GM12878 (cell line): ENCODE data around the gene IFNAR1. TPM values are rescaled to one million over a fixed set of nuclear protein-coding genes. Genes with fewer than 3 reads are reported as not detected.

Experiments used
- BCLAF1 ChIP-seq: fragments of 450-650 bp; IDR thresholded peaks from 2 replicates; pipeline ENCODE4 v1.6.1; 2017; ENCODE audit warnings: antibody characterized with exemption, mild to moderate bottlenecking, moderate library complexity
- DPF2 ChIP-seq: fragments of 450-650 bp; IDR thresholded peaks from 2 replicates; pipeline ENCODE4 v1.6.1; 2017; ENCODE audit warnings: mild to moderate bottlenecking
- HDAC2 ChIP-seq: fragments of 200-600 bp; sonication (generic); IDR thresholded peaks from 2 replicates; pipeline ENCODE4 v1.6.1; 2017
- KAT2A ChIP-seq: conservative IDR thresholded peaks from 2 replicates; pipeline ENCODE4 v1.6.1; 2011; ENCODE audit warnings: low read depth, low read length; ENCODE audit not compliant: control insufficient read depth
- KLF5 ChIP-seq: fragments of 450-650 bp; IDR thresholded peaks from 2 replicates; pipeline ENCODE4 v1.6.1; 2014; ENCODE audit warnings: mild to moderate bottlenecking; ENCODE audit not compliant: partially characterized antibody
- LARP7 ChIP-seq: fragments of 450-650 bp; IDR thresholded peaks from 2 replicates; pipeline ENCODE4 v1.6.1; 2017; ENCODE audit warnings: mild to moderate bottlenecking
- MTA2 ChIP-seq: fragments of 450-650 bp; IDR thresholded peaks from 2 replicates; pipeline ENCODE4 v1.6.1; 2016; ENCODE audit warnings: low read depth, mild to moderate bottlenecking, moderate library complexity
- MYC ChIP-seq: IDR thresholded peaks from 2 replicates; pipeline ENCODE4 v1.6.1; 2011; ENCODE audit warnings: mild to moderate bottlenecking, low read length, moderate library complexity, inconsistent platforms; ENCODE audit not compliant: insufficient read depth, insufficient replicate concordance, insufficient read length, severe bottlenecking
- NFXL1 ChIP-seq: fragments of 450-650 bp; IDR thresholded peaks from 2 replicates; pipeline ENCODE4 v1.6.1; 2017; ENCODE audit warnings: antibody characterized with exemption, mild to moderate bottlenecking, borderline replicate concordance
- POU2F2 ChIP-seq: IDR thresholded peaks from 3 replicates; pipeline ENCODE4 v1.6.1; 2011; ENCODE audit warnings: low read depth, mild to moderate bottlenecking, low read length, borderline replicate concordance
- RB1 ChIP-seq: fragments of 450-650 bp; formaldehyde crosslinking; IDR thresholded peaks from 2 replicates; pipeline ENCODE4 v1.6.1; 2017; ENCODE audit warnings: mild to moderate bottlenecking, borderline replicate concordance
- RBBP5 ChIP-seq: fragments of 200-600 bp; sonication (generic); conservative IDR thresholded peaks from 2 replicates; pipeline ENCODE4 v1.6.1; 2016
- RFX5 ChIP-seq: IDR thresholded peaks from 2 replicates; pipeline ENCODE4 v1.6.1; 2011; ENCODE audit warnings: low read depth, low read length, improper control_type of control experiment
- SIN3A ChIP-seq: IDR thresholded peaks from 2 replicates; pipeline ENCODE4 v1.6.1; 2012; ENCODE audit warnings: low read depth, low read length, improper control_type of control experiment
- SMAD1 ChIP-seq: fragments of 450-650 bp; IDR thresholded peaks from 2 replicates; pipeline ENCODE4 v1.6.1; 2018; ENCODE audit warnings: mild to moderate bottlenecking, low read depth; ENCODE audit not compliant: partially characterized antibody
- TCF3 ChIP-seq: IDR thresholded peaks from 2 replicates; pipeline ENCODE4 v1.6.1; 2012; ENCODE audit warnings: low read depth, mild to moderate bottlenecking, low read length, borderline replicate concordance; ENCODE audit not compliant: insufficient read depth
- polyA plus RNA-seq, 11 experiments: library from polyadenylated mRNA; depleted of rRNA in 4 of 11; unstranded in 6 of 11; stranded (reverse) in 5 of 11; fragments of >200 nt; fragmentation: Nextera tagmentation in 4 of 11; fragmentation: Illumina TruSeq in 1 of 11; extraction: Ambion mirVana in 4 of 11; extraction: Trizol in 1 of 11; gene quantifications; 1 replicate in 1 of 11; 2 replicates in 10 of 11; pipeline versions ENCODE4 v1.2.1 to v1.2.3, GENCODE V29; 2011 to 2016; ENCODE audit warnings: inconsistent platforms in 2 of 11, missing spikeins in 2 of 11, low read depth in 1 of 11
- total RNA-seq, 4 experiments: library from RNA; depleted of rRNA in 3 of 4; stranded (reverse); fragments of >200 nt in 3 of 4; fragmentation: Illumina TruSeq in 1 of 4; extraction: Trizol in 1 of 4; gene quantifications; 2 replicates each; pipeline versions ENCODE4 v1.2.1 to v1.2.3, GENCODE V29; 2013 to 2021
- TF ChIP-seq, protein P1 (sequence below): IDR thresholded peaks from 2 replicates; pipeline ENCODE4 v1.6.1; 2011; ENCODE audit warnings: borderline replicate concordance, low read depth, mild to moderate bottlenecking, moderate library complexity, mixed read lengths, low read length; ENCODE audit not compliant: insufficient read depth; ENCODE audit errors: extremely low read length
- TF ChIP-seq, protein P2 (sequence below): fragments of 450-650 bp; IDR thresholded peaks from 2 replicates; pipeline ENCODE4 v1.6.1; 2017; ENCODE audit warnings: mild to moderate bottlenecking, moderate library complexity
- TF ChIP-seq, protein P3 (sequence below): IDR thresholded peaks from 2 replicates; pipeline ENCODE4 v1.6.1; 2012; ENCODE audit warnings: low read length, inconsistent platforms
- TF ChIP-seq, protein P4 (sequence below): fragments of 450-650 bp; IDR thresholded peaks from 2 replicates; pipeline ENCODE4 v1.6.1; 2016; ENCODE audit warnings: mild to moderate bottlenecking

IFNAR1 gene
- total and polyA plus RNA-seq, 10 of the 15 experiments (the other 5 are each of a cell fraction or from before 2014, with no cell fraction given) = 12.0 to 62.4 (median 24.6) TPM

DNA sequence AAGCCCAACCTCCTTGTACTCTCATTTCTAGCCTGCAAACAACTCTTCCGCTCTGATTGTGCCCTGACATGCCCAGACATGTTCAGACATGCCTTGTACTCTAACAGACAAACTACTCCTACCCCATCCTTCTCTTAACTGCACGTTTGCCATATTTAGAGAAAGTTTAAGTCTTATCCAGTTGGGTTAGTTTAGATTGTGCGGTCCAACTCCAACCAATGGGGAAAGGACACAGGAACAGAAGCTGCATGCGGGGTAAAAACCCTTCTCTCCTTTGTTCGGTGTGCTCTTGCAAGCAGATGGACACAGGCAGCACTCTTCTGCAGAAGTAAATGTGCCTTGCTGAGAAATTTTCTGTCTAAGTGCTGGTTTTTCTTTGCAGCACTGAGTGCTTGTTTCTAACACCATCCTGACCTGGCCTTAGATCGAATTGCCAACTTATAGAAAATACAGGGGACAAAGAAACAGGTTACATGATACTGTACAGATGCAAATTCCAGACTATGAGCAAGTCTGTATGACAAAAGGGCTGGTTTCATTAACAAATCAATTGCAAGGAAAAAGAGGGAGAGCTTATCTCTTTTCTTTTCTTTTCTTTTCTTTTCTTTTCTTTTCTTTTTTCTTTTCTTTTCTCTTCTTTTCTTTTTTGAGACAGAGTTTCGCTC lies 42.7 kb downstream of the IFNAR1 start (continued):
- TF ChIP-seq, protein P1, sequence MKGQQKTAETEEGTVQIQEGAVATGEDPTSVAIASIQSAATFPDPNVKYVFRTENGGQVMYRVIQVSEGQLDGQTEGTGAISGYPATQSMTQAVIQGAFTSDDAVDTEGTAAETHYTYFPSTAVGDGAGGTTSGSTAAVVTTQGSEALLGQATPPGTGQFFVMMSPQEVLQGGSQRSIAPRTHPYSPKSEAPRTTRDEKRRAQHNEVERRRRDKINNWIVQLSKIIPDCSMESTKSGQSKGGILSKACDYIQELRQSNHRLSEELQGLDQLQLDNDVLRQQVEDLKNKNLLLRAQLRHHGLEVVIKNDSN = peak; percentile 12
- TF ChIP-seq SMAD1 (no peak), POU2F2 (no peak), RB1 (no peak), RFX5 (no peak), TCF3 (no peak), BCLAF1 (no peak), NFXL1 (no peak), DPF2 (no peak), KAT2A (no peak), SIN3A (no peak), HDAC2 (no peak), MTA2 (no peak), LARP7 (no peak), KLF5 (peak; percentile 95), RBBP5 (no peak), MYC (no peak)
- TF ChIP-seq, protein P2, sequence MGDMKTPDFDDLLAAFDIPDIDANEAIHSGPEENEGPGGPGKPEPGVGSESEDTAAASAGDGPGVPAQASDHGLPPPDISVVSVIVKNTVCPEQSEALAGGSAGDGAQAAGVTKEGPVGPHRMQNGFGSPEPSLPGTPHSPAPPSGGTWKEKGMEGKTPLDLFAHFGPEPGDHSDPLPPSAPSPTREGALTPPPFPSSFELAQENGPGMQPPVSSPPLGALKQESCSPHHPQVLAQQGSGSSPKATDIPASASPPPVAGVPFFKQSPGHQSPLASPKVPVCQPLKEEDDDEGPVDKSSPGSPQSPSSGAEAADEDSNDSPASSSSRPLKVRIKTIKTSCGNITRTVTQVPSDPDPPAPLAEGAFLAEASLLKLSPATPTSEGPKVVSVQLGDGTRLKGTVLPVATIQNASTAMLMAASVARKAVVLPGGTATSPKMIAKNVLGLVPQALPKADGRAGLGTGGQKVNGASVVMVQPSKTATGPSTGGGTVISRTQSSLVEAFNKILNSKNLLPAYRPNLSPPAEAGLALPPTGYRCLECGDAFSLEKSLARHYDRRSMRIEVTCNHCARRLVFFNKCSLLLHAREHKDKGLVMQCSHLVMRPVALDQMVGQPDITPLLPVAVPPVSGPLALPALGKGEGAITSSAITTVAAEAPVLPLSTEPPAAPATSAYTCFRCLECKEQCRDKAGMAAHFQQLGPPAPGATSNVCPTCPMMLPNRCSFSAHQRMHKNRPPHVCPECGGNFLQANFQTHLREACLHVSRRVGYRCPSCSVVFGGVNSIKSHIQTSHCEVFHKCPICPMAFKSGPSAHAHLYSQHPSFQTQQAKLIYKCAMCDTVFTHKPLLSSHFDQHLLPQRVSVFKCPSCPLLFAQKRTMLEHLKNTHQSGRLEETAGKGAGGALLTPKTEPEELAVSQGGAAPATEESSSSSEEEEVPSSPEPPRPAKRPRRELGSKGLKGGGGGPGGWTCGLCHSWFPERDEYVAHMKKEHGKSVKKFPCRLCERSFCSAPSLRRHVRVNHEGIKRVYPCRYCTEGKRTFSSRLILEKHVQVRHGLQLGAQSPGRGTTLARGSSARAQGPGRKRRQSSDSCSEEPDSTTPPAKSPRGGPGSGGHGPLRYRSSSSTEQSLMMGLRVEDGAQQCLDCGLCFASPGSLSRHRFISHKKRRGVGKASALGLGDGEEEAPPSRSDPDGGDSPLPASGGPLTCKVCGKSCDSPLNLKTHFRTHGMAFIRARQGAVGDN = no peak
- TF ChIP-seq, protein P3, sequence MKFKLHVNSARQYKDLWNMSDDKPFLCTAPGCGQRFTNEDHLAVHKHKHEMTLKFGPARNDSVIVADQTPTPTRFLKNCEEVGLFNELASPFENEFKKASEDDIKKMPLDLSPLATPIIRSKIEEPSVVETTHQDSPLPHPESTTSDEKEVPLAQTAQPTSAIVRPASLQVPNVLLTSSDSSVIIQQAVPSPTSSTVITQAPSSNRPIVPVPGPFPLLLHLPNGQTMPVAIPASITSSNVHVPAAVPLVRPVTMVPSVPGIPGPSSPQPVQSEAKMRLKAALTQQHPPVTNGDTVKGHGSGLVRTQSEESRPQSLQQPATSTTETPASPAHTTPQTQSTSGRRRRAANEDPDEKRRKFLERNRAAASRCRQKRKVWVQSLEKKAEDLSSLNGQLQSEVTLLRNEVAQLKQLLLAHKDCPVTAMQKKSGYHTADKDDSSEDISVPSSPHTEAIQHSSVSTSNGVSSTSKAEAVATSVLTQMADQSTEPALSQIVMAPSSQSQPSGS = no peak
- TF ChIP-seq, protein P4, sequence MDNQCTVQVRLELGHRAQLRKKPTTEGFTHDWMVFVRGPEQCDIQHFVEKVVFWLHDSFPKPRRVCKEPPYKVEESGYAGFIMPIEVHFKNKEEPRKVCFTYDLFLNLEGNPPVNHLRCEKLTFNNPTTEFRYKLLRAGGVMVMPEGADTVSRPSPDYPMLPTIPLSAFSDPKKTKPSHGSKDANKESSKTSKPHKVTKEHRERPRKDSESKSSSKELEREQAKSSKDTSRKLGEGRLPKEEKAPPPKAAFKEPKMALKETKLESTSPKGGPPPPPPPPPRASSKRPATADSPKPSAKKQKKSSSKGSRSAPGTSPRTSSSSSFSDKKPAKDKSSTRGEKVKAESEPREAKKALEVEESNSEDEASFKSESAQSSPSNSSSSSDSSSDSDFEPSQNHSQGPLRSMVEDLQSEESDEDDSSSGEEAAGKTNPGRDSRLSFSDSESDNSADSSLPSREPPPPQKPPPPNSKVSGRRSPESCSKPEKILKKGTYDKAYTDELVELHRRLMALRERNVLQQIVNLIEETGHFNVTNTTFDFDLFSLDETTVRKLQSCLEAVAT = peak; percentile 40; the same call in 1 of the 2 replicates
